ENCODE measurements around the gene IFT25.
"Not testable (repeated sequence)": the region's sequence is repeated elsewhere in the genome, so short reads cannot be mapped to it uniquely, and the experiment has no call there.

IFT25 gene

DNA sequence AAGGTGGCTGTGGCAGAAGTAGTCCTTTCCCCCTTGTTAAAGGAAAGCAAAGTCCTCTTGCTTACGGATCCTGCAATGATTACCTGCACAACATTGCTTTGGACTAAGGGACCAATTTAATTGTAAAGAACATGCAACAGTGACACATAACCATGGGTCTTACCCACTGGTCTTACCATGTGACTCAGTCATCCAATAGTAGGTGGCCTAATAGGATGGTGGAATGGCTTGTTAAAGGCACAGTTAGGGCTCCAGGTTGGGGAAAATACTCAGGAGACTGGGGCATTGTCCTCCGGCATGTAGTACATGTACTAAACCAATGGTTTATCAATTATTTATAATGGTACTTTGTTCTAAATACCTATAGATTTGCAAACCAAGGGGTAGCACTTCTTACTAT is 53.8 kb downstream of the IFT25 start:
- in situ Hi-C loops (cut with MboI; ENCODE audit: low sequenced_read_pairs): no loop called here

DNA sequence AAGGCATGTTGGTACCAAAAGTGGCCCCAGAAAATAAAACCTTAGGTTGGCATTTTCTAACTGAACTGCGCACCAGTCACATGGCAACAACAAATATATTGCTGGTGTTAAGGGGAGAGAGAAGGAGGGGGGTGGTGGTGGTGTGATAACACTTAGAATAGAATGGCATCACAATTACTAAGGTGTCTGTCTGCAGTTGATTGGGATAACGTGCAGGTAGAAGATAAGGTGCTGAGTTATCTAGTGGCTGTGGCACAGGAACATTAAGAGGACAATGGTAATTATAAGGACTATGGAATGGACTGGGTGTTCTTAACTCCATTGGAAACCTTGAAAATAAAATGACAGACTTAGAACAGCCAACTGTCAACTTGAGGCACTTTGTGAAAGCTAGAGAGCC is 54.5 kb downstream of the IFT25 start:
- in situ Hi-C loops (cut with MboI; ENCODE audit: low sequenced_read_pairs): no loop called here

DNA sequence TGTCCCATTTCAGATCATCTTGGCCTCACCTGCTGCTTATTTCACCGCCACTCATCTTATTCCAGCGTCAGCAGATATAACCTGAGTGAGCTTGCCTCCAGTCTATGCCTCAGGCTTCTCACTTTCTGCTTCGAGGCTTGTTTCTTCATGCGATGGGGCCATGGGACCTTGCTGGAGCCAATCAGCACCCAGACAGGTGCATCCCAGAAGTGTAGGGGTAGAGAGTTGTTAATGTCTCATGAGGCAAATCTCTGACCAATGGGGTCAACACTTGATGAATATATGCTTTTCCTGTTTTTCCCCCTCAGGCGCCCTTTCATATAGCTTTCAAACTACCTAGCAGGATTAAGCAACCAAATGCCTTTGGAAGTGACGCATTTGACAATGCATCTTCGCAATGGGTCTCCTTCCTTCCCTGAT is 55.0 kb downstream of the IFT25 start:
- in situ Hi-C loops (cut with MboI; ENCODE audit: low sequenced_read_pairs): no loop called here

DNA sequence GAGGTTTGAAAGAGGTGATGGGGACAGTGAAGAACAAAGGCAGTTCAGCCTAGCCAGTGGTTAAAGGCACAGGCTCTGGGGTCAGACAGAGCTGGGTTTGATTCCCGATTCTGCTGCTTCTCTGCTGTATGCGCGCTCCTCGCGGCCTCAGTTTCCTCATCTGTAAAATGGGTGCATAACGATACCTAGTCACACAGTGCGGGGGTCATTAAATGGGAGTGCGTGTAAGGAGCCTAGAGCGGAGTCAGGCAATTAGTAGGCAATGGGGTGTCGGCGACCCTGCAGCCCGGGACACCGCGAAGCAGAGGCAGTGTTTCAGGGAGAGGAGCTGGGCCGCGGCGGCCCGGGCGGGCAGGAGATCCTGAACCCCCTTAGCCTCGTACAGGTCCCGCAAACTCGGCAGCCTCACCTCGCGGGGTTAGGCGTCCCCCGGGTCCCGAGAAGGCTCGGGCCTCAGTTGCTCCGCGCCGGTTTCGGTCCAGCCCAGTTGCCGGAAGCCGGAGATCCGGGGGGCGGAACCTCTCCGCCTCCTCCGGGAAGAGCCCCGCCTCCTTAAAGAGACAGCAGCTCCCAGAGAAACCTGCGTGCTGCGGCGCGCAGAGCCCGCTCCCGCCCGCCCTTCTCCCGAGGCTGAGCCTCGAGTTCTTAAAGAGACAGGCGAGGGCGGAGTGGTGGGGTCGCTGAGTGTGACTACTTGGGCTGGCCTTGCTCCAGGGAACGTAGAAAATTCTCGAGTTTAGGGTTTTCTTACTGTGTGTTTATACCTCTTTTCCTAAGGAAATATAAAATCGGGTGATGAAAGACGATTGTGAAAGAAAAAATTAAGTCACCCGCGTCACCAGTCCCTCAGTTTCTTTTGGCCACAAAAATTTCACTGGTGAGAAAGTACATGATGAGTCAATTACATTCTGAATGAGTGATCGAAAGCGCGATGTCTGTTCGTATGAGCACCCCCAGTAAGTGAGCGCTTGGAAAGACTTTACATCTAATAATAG is 55.9 kb downstream of the IFT25 start, which contains the start of gene YIPF1:
Gene YIPF1, minus strand, starts transcription at position 494 of the 995 bp plus-strand sequence. CDS start 860 bp downstream, outside the sequence.
- in situ Hi-C loops (cut with MboI; ENCODE audit: low sequenced_read_pairs): no loop called here

DNA sequence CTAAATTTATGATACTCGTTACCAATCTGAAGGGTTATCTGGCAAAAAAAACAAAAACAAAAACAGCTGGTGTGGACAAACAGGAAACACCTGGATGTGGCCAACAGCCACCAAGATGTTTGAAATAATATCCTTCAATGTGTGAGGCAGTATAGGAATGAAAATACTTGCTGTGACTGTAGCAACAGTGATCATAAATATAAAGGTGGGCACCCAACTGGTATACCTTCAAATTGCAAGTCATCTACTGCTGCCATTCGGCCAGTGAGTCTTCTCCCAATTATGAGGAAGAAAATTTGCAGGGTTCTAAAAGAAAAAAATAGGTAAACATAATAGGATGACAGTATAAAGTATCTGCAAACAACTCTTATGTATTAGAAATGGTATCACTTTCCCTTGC is 56.8 kb downstream of the IFT25 start:
- in situ Hi-C loops (cut with MboI; ENCODE audit: low sequenced_read_pairs): no loop called here

DNA sequence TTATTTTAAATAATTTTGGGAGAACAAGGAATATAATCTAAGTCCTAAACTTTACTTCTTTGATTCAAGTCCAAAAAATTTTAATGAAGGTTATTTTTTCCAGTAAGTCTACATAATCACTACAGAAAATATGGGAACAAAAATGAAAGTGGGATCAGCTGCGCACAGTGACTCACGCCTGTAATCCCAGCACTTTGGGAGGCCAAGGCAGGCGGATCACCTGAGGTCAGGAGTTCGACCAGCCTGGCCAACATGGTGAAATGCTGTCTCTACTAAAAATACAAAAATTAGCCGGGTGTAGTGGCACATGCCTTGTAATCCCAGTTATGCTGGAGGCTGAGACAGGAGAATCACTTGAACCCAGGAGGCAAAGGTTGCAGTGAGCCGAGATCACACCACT is 61.9 kb downstream of the IFT25 start:
- in situ Hi-C loops (cut with MboI; ENCODE audit: low sequenced_read_pairs): not testable (repeated sequence)

DNA sequence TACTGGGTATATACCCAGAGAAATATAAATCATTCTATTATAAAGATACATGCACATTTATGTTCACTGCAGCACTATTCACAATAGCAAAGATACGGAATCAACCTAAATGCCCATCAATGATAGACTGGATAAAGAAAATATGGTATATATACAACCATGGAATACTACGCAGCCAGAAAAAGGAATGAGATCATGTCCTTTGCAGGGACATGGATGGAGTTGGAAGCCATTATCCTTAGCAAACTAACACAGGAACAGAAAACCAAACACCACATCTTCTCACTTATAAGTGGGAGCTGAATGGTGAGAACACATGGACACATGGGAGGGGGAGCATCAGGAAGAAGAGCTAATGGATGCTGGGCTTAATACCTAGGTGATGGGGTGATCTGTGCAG is 63.6 kb downstream of the IFT25 start:
- in situ Hi-C loops (cut with MboI; ENCODE audit: low sequenced_read_pairs): not testable (repeated sequence)

DNA sequence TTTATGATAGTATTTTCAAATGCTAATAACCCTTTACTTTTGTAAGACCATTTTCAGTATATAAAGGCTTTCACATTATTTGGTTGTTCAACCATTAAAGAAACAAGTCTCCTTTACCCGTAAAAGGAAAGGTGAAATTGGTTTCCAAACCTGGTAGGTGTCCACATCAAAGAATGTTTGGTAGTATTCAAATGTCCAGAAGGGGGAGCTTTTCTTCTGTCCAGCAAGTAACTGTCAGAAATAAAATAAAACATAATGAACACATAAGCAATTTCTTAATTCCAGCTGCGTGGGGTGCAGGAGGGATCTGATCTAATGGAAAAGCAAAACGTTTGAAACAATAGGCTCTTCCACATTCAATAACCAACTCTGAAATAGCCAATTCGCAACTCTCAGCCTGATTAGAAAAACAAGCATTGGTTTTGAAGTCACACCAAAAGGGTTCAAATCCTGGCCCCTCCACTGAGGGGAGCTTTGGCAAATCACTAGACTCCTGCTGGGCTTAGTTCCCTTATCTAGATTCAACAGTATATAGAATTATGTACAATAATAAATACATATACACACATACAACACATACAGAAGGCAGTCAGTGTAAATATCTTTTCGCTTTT is 66.9 kb downstream of the IFT25 start:
- in situ Hi-C loops (cut with MboI; ENCODE audit: low sequenced_read_pairs): no loop called here

DNA sequence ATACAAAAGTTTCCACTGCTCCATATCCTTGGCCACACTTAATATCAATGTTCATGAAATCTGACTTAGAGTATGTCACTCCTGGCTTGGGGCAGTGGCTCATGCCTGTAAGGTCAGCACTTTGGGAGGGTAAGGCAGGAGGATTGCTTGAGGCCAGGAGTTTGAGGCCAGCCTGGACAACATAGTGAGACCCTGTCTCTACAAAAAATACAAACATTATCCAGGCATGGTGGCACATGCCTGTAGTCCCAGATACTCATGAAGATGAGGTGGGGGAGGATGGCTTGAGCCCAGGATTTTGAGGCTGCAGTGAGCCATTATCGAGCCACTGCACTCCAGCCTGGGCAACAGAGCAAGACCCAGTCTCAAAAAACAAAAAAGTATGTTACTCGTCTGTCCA is 70.3 kb downstream of the IFT25 start:
- in situ Hi-C loops (cut with MboI; ENCODE audit: low sequenced_read_pairs): not testable (repeated sequence)

DNA sequence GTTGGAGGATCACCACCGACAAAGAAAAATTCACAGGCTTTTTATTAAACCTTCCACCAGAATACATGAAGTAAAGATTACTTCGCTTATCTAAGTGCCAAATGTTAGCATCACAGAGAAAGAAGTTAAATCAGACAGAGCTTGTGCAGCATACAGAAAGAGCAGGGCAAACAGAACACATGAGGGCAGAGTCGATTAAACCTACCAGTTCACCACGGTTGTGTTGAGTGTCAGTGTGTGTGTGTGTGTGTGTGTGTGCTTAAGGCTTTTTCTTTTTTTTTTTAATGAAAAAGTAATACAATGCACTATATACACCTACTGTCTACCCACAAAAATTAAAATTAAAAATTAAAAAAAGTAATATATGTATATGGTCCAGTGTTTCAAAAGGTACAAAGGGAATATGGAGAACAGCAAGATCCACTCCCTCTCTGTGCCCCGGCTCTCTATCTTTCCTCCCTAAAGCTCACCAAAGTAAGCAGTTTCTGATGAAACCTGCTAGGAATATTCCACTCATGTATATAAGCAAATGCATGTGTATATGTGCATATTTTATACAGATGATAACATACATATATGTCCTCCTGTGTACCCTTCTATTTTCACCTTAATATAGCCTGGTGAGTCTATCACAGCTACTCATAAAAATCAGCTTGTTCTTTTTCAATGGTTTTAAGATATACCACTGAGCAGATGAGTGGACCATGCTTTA is 73.6 kb downstream of the IFT25 start:
- in situ Hi-C loops (cut with MboI; ENCODE audit: low sequenced_read_pairs): loop anchor here (25.0 kb wide), 1 partner anchor 90 kb away; no protein-coding TSS in a partner anchor
